PFSK-1 (cell line): ENCODE data around the gene LHX2.

ENCODE experiments used
- FOXP2 ChIP-seq: optimal IDR thresholded peaks from 2 replicates; pipeline ENCODE3; 2011; ENCODE audit warnings: borderline replicate concordance, control low read depth, inconsistent platforms; ENCODE audit not compliant: insufficient read depth; ENCODE audit errors: extremely low read length, extremely low read depth
- POLR2AphosphoS5 ChIP-seq: IDR thresholded peaks from 2 replicates; pipeline ENCODE4 v1.6.1; 2012; ENCODE audit warnings: low read depth, mild to moderate bottlenecking, control low read depth, low read length, moderate library complexity
- REST ChIP-seq, 2 experiments: IDR thresholded peaks; 2 replicates each; pipeline versions ENCODE4 v1.6.1 to v1.8.0; 2011 to 2012; ENCODE audit warnings: low read depth in 2 of 2, low read length in 2 of 2, control low read depth in 1 of 2, inconsistent platforms in 1 of 2, mild to moderate bottlenecking in 1 of 2, moderate library complexity in 1 of 2; ENCODE audit not compliant: insufficient read depth in 1 of 2
- SIN3A ChIP-seq: IDR thresholded peaks from 2 replicates; pipeline ENCODE4 v1.6.1; 2012; ENCODE audit warnings: mild to moderate bottlenecking, low read length, moderate library complexity, borderline replicate concordance; ENCODE audit not compliant: insufficient read depth
- TAF1 ChIP-seq: IDR thresholded peaks from 2 replicates; pipeline ENCODE4 v1.6.1; 2012; ENCODE audit warnings: low read length, control low read depth, borderline replicate concordance; ENCODE audit not compliant: insufficient read depth

LHX2 gene

GRCh38 chr9:124022201-124023121 is 10.9 kb downstream of the LHX2 start:
- TF ChIP-seq SIN3A (no peak), POLR2AphosphoS5 (no peak), FOXP2 (no peak), TAF1 (no peak), REST (IDR thresholded peaks at IDR 0.05; ENCODE audit: insufficient read depth in 1 of 2, low read depth in 2 of 2, low read length in 2 of 2) (no peak)

- no peak for TF ChIP-seq TAF1
- no peak for TF ChIP-seq REST (IDR thresholded peaks at IDR 0.05; ENCODE audit: insufficient read depth in 1 of 2, low read depth in 2 of 2, low read length in 2 of 2)
- TF ChIP-seq FOXP2, result no peak
- TF ChIP-seq POLR2AphosphoS5, result no peak
- no peak for TF ChIP-seq SIN3A
Observed at GRCh38 chr9:124024107-124024506, 12.5 kb downstream of the LHX2 start.

GRCh38 chr9:124029617-124030016 is 18.0 kb downstream of the LHX2 start:
- TF ChIP-seq SIN3A (no peak), POLR2AphosphoS5 (no peak), FOXP2 (no peak), REST (IDR thresholded peaks at IDR 0.05; ENCODE audit: insufficient read depth in 1 of 2, low read depth in 2 of 2, low read length in 2 of 2) (no peak), TAF1 (no peak)

- no peak for TF ChIP-seq POLR2AphosphoS5
- TF ChIP-seq SIN3A, result no peak
- TF ChIP-seq REST (IDR thresholded peaks at IDR 0.05; ENCODE audit: insufficient read depth in 1 of 2, low read depth in 2 of 2, low read length in 2 of 2), result no peak
- no peak for TF ChIP-seq FOXP2
- no peak for TF ChIP-seq TAF1
Observed at GRCh38 chr9:124030969-124031451, 19.4 kb downstream of the LHX2 start.
